GM19328 (cell line): Measurements from ENCODE around the gene RNF5.
"Not testable (repeated sequence)": the region's sequence is repeated elsewhere in the genome, so short reads cannot be mapped to it uniquely, and the experiment has no call there.

Source experiments
- ATAC-seq: cut with Tn5 transposase; IDR thresholded peaks from one replicate; pipeline ENCODE4 v1.9.1; 2021; ENCODE audit warnings: mild to moderate bottlenecking, moderate library complexity; ENCODE audit not compliant: unreplicated experiment

RNF5 gene

GRCh38 chr6:32175322-32175710 is 2.9 kb upstream of the RNF5 start:
- no peak for ATAC-seq

GRCh38 chr6:32175711-32176475 is 2.3 kb upstream of the RNF5 start, which contains the start of gene AGPAT1:
AGPAT1 (minus strand) TSS chr6:32176084; CDS start chr6:32171496, 4,588 bp downstream.
- ATAC-seq = peak; percentile 37

- ATAC-seq = no peak
Observed at GRCh38 chr6:32176476-32177182, 1.6 kb upstream of the RNF5 start.

- ATAC-seq = no peak
Observed at GRCh38 chr6:32177183-32177787, 920 bp upstream of the RNF5 start.

GRCh38 chr6:32178547-32179440 is 589 bp downstream of the RNF5 start:
- ATAC-seq = no peak

GRCh38 chr6:32179766-32180405 is 1.7 kb downstream of the RNF5 start:
- no peak for ATAC-seq

- no peak for ATAC-seq
Observed at GRCh38 chr6:32181148-32181702, 3.0 kb downstream of the RNF5 start.

GRCh38 chr6:32181915-32182529 is 3.8 kb downstream of the RNF5 start:
- no peak for ATAC-seq

GRCh38 chr6:32182555-32182981 is 4.4 kb downstream of the RNF5 start:
- no peak for ATAC-seq

GRCh38 chr6:32183030-32183429 is 4.8 kb downstream of the RNF5 start:
- ATAC-seq = no peak

- no peak for ATAC-seq
Observed at GRCh38 chr6:32183483-32184083, 5.4 kb downstream of the RNF5 start.

GRCh38 chr6:32184084-32184640 is 6.0 kb downstream of the RNF5 start, which contains the start of gene AGER:
AGER (minus strand) TSS chr6:32184253; CDS start chr6:32184222, 31 bp downstream.
- ATAC-seq = no peak

GRCh38 chr6:32185681-32186131 is 7.5 kb downstream of the RNF5 start:
- ATAC-seq = not testable (repeated sequence)

GRCh38 chr6:32186151-32186840 is 8.1 kb downstream of the RNF5 start:
- ATAC-seq = not testable (repeated sequence)

- no peak for ATAC-seq
Observed at GRCh38 chr6:32187009-32187709, 9.0 kb downstream of the RNF5 start.

- not testable (repeated sequence) for ATAC-seq
Observed at GRCh38 chr6:32187725-32188380, 9.6 kb downstream of the RNF5 start.
